ENCODE measurements around the gene TNFRSF1A. TPM values are rescaled to one million over a fixed set of nuclear protein-coding genes. Genes with fewer than 3 reads are reported as not detected.

The TNFRSF1A gene
- total RNA-seq, 1 experiment from 2014 or later, result 79.0 TPM

GRCh38 chr12:6324936-6325750, 16.7 kb downstream of the TNFRSF1A start:
- no peak for TF ChIP-seq CTCF (IDR thresholded peaks at IDR 0.05; ENCODE audit: insufficient read depth in 1 of 2, low read depth in 1 of 2, low read length in 1 of 2, severe bottlenecking in 1 of 2, unreplicated experiment in 1 of 2)
- Histone ChIP-seq H3K36me3 (ENCODE audit: control insufficient read depth, insufficient read depth, low read length) (peaks cover 1% of the 10 kb centered on the region), H3K9me3 (no peaks in the 10 kb centered on the region), H3K27me3 (replicated peaks; ENCODE audit: control insufficient read depth, insufficient read depth, low read length) (no peaks in the 10 kb centered on the region), H3K4me3 (ENCODE audit: low read depth, low read length) (no peak overlapping the region), H3K4me1 (peaks cover 20% of the 10 kb centered on the region)
- H3K9me3 Mint-ChIP-seq (ENCODE audit: unreplicated experiment), result no peaks in the 10 kb centered on the region
- H3K27ac Mint-ChIP-seq (ENCODE audit: unreplicated experiment), result no peak overlapping the region
- peaks cover 69% of the 10 kb centered on the region for H3K36me3 Mint-ChIP-seq (ENCODE audit: insufficient read depth, unreplicated experiment)
- H3K4me3 Mint-ChIP-seq (ENCODE audit: unreplicated experiment), result no peak overlapping the region
- ChIA-PET POLR2A (interaction anchor here (1.0 kb wide), 1 partner anchor 10 kb away, joined by 3 read pairs; no protein-coding TSS in a partner anchor), CTCF (interaction anchor here (1.6 to 2.9 kb wide), 5 partner anchors 11 to 140 kb away, joined by 5 to 37 read pairs (median 24); partner anchors contain the start of gene TNFRSF1A)
- BruUV-seq (replicated peaks), result no TSS peak
- H3K27me3 Mint-ChIP-seq (ENCODE audit: insufficient read depth, unreplicated experiment), result no peaks in the 10 kb centered on the region
- intact Hi-C loops (cut with micrococcal nuclease; ENCODE audit: unreplicated experiment), result no loop called here
- DNase-seq, result no peak
- peaks cover 13% of the 10 kb centered on the region for H3K4me1 Mint-ChIP-seq (ENCODE audit: low read depth, unreplicated experiment)

DNA sequence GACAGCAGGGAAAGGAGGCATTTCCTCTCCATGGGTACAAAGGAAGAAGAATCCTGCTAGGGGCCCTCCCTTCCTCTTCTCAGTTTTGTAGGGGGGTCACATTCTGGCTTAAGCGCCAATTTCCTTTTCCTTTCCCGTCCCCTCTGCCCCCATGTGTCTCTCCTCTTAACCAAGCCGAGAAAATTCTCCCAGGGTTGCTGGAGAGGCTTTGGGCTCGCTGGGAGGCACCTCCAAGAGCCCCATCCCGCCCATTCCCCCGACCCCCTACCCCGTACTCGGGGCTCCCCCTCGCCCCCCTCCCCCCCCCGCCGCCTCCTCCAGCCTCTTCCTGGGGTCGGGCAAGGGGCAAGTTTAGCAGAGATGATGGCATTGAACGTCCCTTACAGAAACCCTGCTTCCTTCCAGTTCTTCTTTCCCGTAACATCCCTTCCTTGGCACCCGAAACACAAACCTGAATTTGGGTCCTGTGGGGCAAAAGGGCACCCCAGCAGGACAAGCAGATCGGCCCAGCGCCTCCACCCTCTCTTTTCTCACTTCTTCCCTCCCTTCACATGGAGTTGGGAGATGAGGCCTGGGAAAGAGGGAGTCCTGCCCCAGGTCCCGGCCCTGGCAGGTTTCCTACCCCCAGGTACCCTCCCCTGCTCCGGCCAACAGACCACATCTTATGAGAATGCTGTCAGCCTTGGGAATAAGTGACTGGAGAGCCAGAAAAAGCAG, 17.7 kb downstream of the TNFRSF1A start:
- Histone ChIP-seq H3K36me3 (ENCODE audit: control insufficient read depth, insufficient read depth, low read length) (peaks cover 4% of the 10 kb centered on the region), H3K4me3 (ENCODE audit: low read depth, low read length) (no peak overlapping the region), H3K4me1 (peaks cover 20% of the 10 kb centered on the region), H3K27me3 (replicated peaks; ENCODE audit: control insufficient read depth, insufficient read depth, low read length) (no peaks in the 10 kb centered on the region), H3K9me3 (no peaks in the 10 kb centered on the region)
- Mint-ChIP-seq H3K36me3 (ENCODE audit: insufficient read depth, unreplicated experiment) (peaks cover 72% of the 10 kb centered on the region), H3K4me3 (ENCODE audit: unreplicated experiment) (no peak overlapping the region), H3K9me3 (ENCODE audit: unreplicated experiment) (no peaks in the 10 kb centered on the region), H3K4me1 (ENCODE audit: low read depth, unreplicated experiment) (peaks cover 19% of the 10 kb centered on the region), H3K27me3 (ENCODE audit: insufficient read depth, unreplicated experiment) (no peaks in the 10 kb centered on the region), H3K27ac (ENCODE audit: unreplicated experiment) (peak overlapping the region; percentile 88)
- ChIA-PET POLR2A (interaction anchor here (1.0 to 1.6 kb wide), 2 partner anchors 12 to 146 kb away, joined by 6 to 8 read pairs; partner anchors contain the start of gene VAMP1), CTCF (interaction anchor here (0.6 to 1.7 kb wide), 10 partner anchors 11 to 142 kb away, joined by 3 to 17 read pairs (median 4); partner anchors contain the start of gene TNFRSF1A)
- no TSS peak for BruUV-seq (replicated peaks)
- intact Hi-C loops (cut with micrococcal nuclease; ENCODE audit: unreplicated experiment), result loop anchor here (1.0 kb wide), 2 partner anchors 12 to 141 kb away; no protein-coding TSS in a partner anchor
- TF ChIP-seq CTCF (IDR thresholded peaks at IDR 0.05; ENCODE audit: insufficient read depth in 1 of 2, low read depth in 1 of 2, low read length in 1 of 2, severe bottlenecking in 1 of 2, unreplicated experiment in 1 of 2), result no peak
- no peak for DNase-seq

All from Caco-2 (cell line).